NB4 (cell line): Measurements from ENCODE around the gene SLC24A4.

Experiments
- CTCF ChIP-seq: IDR thresholded peaks from one replicate; pipeline ENCODE4 v1.5.1; 2012; ENCODE audit warnings: low read depth, low read length
- MAX ChIP-seq: IDR thresholded peaks from 2 replicates; pipeline ENCODE4 v1.6.1; 2011; ENCODE audit warnings: low read depth, low read length
- MYC ChIP-seq: IDR thresholded peaks from 2 replicates; pipeline ENCODE4 v1.6.1; 2011; ENCODE audit warnings: low read depth, low read length
- POLR2A ChIP-seq: IDR thresholded peaks from 2 replicates; pipeline ENCODE4 v1.6.1; 2011; ENCODE audit warnings: mild to moderate bottlenecking; ENCODE audit not compliant: insufficient read length; ENCODE audit errors: extremely low read depth

GRCh38 chr14:92368001-92368400 lies 45.0 kb downstream of the SLC24A4 start:
- TF ChIP-seq POLR2A (no peak), CTCF (no peak), MAX (no peak), MYC (no peak)
